VCaP (cell line): ENCODE data around the gene GABRP.

Source experiments
- H3K27ac ChIP-seq: fragments of 450-650 bp; 2 replicates; pipeline ENCODE4 v1.5.1; 2017
- CTCF ChIP-seq: fragments of 450-650 bp; conservative IDR thresholded peaks from 2 replicates; pipeline ENCODE4 v1.5.1; 2017; ENCODE audit warnings: mild to moderate bottlenecking, moderate library complexity

Gene GABRP

GRCh38 chr5:170809551-170809950, 26.0 kb downstream of the GABRP start:
- H3K27ac ChIP-seq, result no peak overlapping the region
- peak; percentile 74 for TF ChIP-seq CTCF

DNA sequence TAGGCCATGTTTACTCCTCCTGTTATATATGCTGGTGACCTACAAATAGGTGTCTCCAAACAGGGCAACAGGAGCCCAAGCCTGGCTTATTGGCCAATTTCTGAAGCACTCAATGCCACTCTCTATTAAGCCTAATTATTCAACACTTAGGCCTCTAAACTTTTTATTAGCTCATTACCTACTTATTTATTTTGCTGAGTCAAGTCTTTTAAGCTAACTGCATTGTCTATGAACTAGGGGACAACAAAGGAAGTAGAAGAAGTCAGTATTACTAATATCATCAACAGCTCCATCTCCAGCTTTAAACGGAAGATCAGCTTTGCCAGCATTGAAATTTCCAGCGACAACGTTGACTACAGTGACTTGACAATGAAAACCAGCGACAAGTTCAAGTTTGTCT, 28.2 kb downstream of the GABRP start:
- H3K27ac ChIP-seq, result no peak overlapping the region
- no peak for TF ChIP-seq CTCF

DNA sequence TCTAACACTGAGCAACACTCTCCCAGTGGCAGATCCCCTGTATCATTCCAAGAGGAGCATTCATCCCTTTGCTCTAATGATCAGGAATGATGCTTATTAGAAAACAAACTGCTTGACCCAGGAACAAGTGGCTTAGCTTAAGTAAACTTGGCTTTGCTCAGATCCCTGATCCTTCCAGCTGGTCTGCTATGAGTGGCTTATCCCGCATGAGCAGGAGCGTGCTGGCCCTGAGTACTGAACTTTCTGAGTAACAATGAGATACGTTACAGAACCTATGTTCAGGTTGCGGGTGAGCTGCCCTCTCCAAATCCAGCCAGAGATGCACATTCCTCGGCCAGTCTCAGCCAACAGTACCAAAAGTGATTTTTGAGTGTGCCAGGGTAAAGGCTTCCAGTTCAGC, 29.7 kb downstream of the GABRP start:
- no peak overlapping the region for H3K27ac ChIP-seq
- no peak for TF ChIP-seq CTCF

DNA sequence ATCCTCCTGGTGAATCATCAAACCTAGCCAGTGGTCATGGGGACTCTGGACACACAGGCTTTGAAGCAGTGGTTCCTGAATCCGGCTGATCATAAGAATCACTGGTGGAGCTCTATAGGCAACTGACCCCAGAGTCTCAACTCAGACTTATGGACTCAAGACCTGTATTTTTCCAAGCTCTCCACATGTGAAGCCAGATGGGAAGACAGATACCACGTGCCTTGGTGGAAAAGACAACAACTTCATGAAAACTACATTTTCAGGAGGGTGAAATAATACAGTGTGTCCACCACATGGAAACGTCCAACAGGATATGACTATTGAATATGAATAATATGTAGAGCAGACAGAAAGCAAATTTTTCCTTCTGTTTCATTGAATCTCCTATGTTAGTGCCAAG, 33.7 kb downstream of the GABRP start:
- H3K27ac ChIP-seq, result no peak overlapping the region
- no peak for TF ChIP-seq CTCF

GRCh38 chr5:170818232-170818631, 34.7 kb downstream of the GABRP start:
- no peak overlapping the region for H3K27ac ChIP-seq
- no peak for TF ChIP-seq CTCF

DNA sequence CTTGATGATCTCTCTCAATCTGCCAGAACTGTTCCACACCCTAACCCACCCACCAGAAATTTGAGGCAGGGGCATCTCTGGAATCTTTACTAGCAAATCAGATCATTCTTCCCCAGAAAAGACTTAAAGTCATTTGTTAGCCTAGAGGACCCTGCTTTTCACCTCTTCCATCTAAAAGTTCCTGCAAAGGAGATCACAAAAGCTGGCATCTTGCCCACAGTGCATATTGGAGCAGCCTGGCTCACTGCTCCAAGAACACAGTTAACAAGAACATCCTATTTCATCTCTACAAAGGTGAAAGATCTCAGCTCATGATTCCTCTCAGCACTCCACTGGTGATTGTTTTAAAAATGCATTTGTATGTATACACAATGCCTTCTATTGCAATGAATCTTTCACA, 36.3 kb downstream of the GABRP start:
- peak overlapping the region; percentile 67 for H3K27ac ChIP-seq
- TF ChIP-seq CTCF, result no peak

GRCh38 chr5:170821257-170821800, 37.8 kb downstream of the GABRP start:
- TF ChIP-seq CTCF, result no peak
- H3K27ac ChIP-seq, result peak overlapping the region; percentile 67
